Natural killer cell (primary cell): ENCODE results near the gene MOG. TPM values are rescaled to one million over a fixed set of nuclear protein-coding genes. Genes with fewer than 3 reads are reported as not detected.

Experiments used
- ATAC-seq, 3 donors: fragments of 150-1000 bp in 2 of 3; fragments of 200-7000 bp in 1 of 3; cut with Tn5 transposase; 1 replicate in 1 of 3; 2 replicates in 2 of 3; pipeline ENCODE4 v1.10.0; 2021; ENCODE audit warnings: mild to moderate bottlenecking in 2 of 3, moderate library complexity in 2 of 3
- DNase-seq, 2 donors: peaks; one replicate each; pipeline versions ENCODE4 v3.0.0 to v3.0.0-alpha.2; 2013 to 2021; ENCODE audit warnings: mixed read lengths in 1 of 2
- H3K27ac ChIP-seq: one replicate; pipeline ENCODE4 v1.5.1; 2013; ENCODE audit warnings: mild to moderate bottlenecking, low read length
- H3K27me3 ChIP-seq: one replicate; pipeline ENCODE4 v1.6.1; 2013; ENCODE audit warnings: low read length; ENCODE audit not compliant: control insufficient read depth, insufficient read depth
- H3K36me3 ChIP-seq: one replicate; pipeline ENCODE4 v1.6.1; 2013; ENCODE audit warnings: low read length; ENCODE audit not compliant: control insufficient read depth, insufficient read depth
- H3K4me1 ChIP-seq: one replicate; pipeline ENCODE4 v1.6.1; 2013; ENCODE audit warnings: low read length; ENCODE audit not compliant: control insufficient read depth, insufficient read depth
- H3K4me3 ChIP-seq: one replicate; pipeline ENCODE4 v1.5.1; 2013; ENCODE audit warnings: low read length
- H3K9me3 ChIP-seq: one replicate; pipeline ENCODE4 v1.6.1; 2013; ENCODE audit warnings: low read length; ENCODE audit not compliant: control insufficient read depth, insufficient read depth
- H3K27ac Mint-ChIP-seq, 2 donors: one replicate each; pipeline ENCODE4 v1.8.0; 2022; ENCODE audit warnings: mild to moderate bottlenecking in 2 of 2, mixed read lengths in 2 of 2, moderate library complexity in 1 of 2
- H3K27me3 Mint-ChIP-seq, 2 donors: one replicate each; pipeline ENCODE4 v1.8.0; 2022; ENCODE audit warnings: low read depth in 2 of 2, mixed read lengths in 2 of 2
- H3K36me3 Mint-ChIP-seq: one replicate; pipeline ENCODE4 v1.8.0; 2022; ENCODE audit warnings: mixed read lengths
- H3K4me1 Mint-ChIP-seq, 2 donors: one replicate each; pipeline ENCODE4 v1.8.0; 2022; ENCODE audit warnings: mixed read lengths in 2 of 2
- H3K4me3 Mint-ChIP-seq: one replicate; pipeline ENCODE4 v1.8.0; 2022; ENCODE audit warnings: mild to moderate bottlenecking, moderate library complexity, mixed read lengths
- H3K9me3 Mint-ChIP-seq, 2 donors: one replicate each; pipeline ENCODE4 v1.8.0; 2022; ENCODE audit warnings: mixed read lengths in 2 of 2
- WGBS: methylation state at CpG from one replicate; pipeline ENCODE4 v1.1.7; 2013; ENCODE audit warnings: missing lambda C conversion rate; ENCODE audit not compliant: insufficient coverage; 5-methylcytosine and 5-hydroxymethylcytosine counted together
- intact Hi-C: fragments of 100-400 bp; cut with micrococcal nuclease; formaldehyde crosslinking; loops from one replicate; pipeline ENCODE4 v1.14.2; 2022
- total RNA-seq, 4 donors: library from RNA; stranded (reverse); fragments of 120-200 nt in 1 of 4; gene quantifications; one replicate each; pipeline versions ENCODE4 v1.2.3 to v1.2.4, GENCODE V29; 2013 to 2022
- TF ChIP-seq, protein P1 (sequence below): fragments of 200-600 bp; IDR thresholded peaks from one replicate; pipeline ENCODE4 v1.8.0; 2022; ENCODE audit warnings: antibody characterized with exemption

MOG gene
- total RNA-seq, 3 donors from 2014 or later (not counting 1 experiment from before 2014, with no cell fraction given) = not detected

DNA sequence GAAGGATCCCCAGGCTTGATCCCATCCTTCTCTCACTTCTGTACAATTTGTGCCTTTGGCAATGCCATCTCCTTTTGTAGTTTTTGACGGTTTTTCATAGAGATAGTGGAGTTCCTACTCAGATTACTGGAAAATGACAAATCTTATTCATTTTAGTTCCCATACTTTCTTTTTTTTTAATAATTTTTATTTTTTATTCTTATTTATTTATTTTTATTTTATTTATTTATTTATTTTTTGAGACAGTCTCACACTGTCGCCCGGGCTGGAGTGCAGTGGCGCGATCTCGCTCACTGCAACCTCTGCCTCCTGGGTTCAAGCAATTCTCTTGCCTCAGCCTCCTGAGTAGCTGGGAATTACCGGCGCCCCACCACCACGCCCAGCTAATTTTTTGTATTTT, 19.6 kb upstream of the MOG start:
- Mint-ChIP-seq H3K27ac (no peak overlapping the region), H3K36me3 (no peaks in the 10 kb centered on the region), H3K4me3 (no peak overlapping the region), H3K4me1 (peaks cover 13 to 15% of the 10 kb centered on the region in 2 donors), H3K9me3 (no peaks in the 10 kb centered on the region), H3K27me3 (peaks cover 14 to 22% of the 10 kb centered on the region in 2 donors)
- WGBS = 88% methylated on average over 8 of the region's 9 CpGs
- H3K27me3 ChIP-seq = no peaks in the 10 kb centered on the region
- H3K36me3 ChIP-seq = no peaks in the 10 kb centered on the region
- no peak for ATAC-seq
- no peak overlapping the region for H3K4me3 ChIP-seq
- intact Hi-C loops = no loop called here
- H3K27ac ChIP-seq = no peak overlapping the region
- H3K9me3 ChIP-seq = no peaks in the 10 kb centered on the region
- TF ChIP-seq, protein P1, sequence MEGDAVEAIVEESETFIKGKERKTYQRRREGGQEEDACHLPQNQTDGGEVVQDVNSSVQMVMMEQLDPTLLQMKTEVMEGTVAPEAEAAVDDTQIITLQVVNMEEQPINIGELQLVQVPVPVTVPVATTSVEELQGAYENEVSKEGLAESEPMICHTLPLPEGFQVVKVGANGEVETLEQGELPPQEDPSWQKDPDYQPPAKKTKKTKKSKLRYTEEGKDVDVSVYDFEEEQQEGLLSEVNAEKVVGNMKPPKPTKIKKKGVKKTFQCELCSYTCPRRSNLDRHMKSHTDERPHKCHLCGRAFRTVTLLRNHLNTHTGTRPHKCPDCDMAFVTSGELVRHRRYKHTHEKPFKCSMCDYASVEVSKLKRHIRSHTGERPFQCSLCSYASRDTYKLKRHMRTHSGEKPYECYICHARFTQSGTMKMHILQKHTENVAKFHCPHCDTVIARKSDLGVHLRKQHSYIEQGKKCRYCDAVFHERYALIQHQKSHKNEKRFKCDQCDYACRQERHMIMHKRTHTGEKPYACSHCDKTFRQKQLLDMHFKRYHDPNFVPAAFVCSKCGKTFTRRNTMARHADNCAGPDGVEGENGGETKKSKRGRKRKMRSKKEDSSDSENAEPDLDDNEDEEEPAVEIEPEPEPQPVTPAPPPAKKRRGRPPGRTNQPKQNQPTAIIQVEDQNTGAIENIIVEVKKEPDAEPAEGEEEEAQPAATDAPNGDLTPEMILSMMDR = no peak
- no peak for DNase-seq
- peaks cover 8% of the 10 kb centered on the region for H3K4me1 ChIP-seq

DNA sequence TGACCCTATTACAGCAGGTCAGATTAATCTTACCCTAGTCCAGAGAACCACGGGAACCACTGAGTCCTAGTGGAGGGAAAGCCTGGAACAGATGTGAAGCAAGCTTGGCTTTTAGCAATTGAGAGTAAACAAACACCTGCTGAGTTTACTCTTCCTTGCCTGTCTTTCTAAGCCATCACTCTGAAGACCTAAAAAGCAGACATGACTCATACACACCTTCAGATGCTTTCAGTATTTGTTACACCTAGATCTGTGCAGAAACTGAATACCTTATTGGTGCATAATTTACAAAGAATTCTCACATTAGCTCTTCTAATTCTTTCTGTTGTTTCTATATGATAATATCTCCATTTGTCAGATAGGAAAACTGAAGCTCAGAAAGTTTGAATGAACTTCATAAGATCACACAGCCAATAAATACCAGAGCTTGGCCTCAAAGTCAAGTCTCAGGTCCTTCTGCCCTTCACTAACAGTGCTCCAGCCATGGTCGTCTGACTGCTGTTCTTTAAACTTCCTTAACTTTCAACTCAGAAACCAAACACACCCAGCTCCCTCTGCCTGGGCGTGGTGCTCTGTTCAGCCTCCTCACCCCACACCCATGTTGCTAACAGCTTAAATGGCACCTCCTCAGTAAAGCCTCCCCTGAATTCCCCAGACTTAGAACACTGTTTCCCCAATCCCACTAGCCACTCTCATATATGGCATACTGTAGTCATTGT, 15.3 kb upstream of the MOG start:
- H3K27ac ChIP-seq = no peak overlapping the region

GRCh38 chr6:29647927-29648642, 8.8 kb upstream of the MOG start:
- no peaks in the 10 kb centered on the region for H3K9me3 Mint-ChIP-seq
- intact Hi-C loops = no loop called here
- Histone ChIP-seq H3K9me3 (no peaks in the 10 kb centered on the region), H3K4me1 (peaks cover 14% of the 10 kb centered on the region), H3K4me3 (no peak overlapping the region), H3K27me3 (no peaks in the 10 kb centered on the region), H3K27ac (no peak overlapping the region), H3K36me3 (no peaks in the 10 kb centered on the region)
- peak in 1 of 2 donors; percentile 14 for DNase-seq
- H3K27ac Mint-ChIP-seq = no peak overlapping the region
- H3K4me1 Mint-ChIP-seq = peaks cover 14% of the 10 kb centered on the region in 2 donors
- TF ChIP-seq, protein P1 = no peak
- ATAC-seq = no peak
- H3K4me3 Mint-ChIP-seq = peak overlapping the region; percentile 13
- no peaks in the 10 kb centered on the region for H3K36me3 Mint-ChIP-seq
- no peaks in the 10 kb centered on the region for H3K27me3 Mint-ChIP-seq
- 96% methylated on average over 23 of the region's 23 CpGs for WGBS

More for the DNA sequence above, 15.3 kb upstream of the MOG start:
- Mint-ChIP-seq H3K9me3 (no peaks in the 10 kb centered on the region), H3K4me1 (peaks cover 6% of the 10 kb centered on the region in 2 donors), H3K4me3 (no peak overlapping the region), H3K27me3 (peaks cover 4 to 10% of the 10 kb centered on the region in 2 donors), H3K27ac (no peak overlapping the region), H3K36me3 (no peaks in the 10 kb centered on the region)
- H3K27me3 ChIP-seq = no peaks in the 10 kb centered on the region
- DNase-seq (peak in 1 of 2 donors; percentile 43), ATAC-seq (peak in 1 of 3 donors; percentile 32)
- no peaks in the 10 kb centered on the region for H3K36me3 ChIP-seq
- no peak overlapping the region for H3K4me3 ChIP-seq
- TF ChIP-seq, protein P1 = no peak
- H3K9me3 ChIP-seq = no peaks in the 10 kb centered on the region
- WGBS = 49% methylated on average over 3 of the region's 3 CpGs
- intact Hi-C loops = no loop called here
- H3K4me1 ChIP-seq = no peaks in the 10 kb centered on the region
